SU-DHL-6 (cell line): ENCODE data around the gene RPL7A.

Experiments used
- H2AFZ ChIP-seq: fragments of 200-600 bp; sonication (generic); 2 replicates; pipeline ENCODE4 v1.6.1; 2014; ENCODE audit warnings: low read depth, mild to moderate bottlenecking, moderate library complexity, mixed read lengths, antibody characterized with exemption, low read length; ENCODE audit not compliant: severe bottlenecking
- H3F3A ChIP-seq: fragments of 200-600 bp; shearing (Covaris generic); 2 replicates; pipeline ENCODE4 v1.6.0; 2016; ENCODE audit warnings: antibody characterized with exemption, mild to moderate bottlenecking; ENCODE audit not compliant: insufficient read depth
- H3K27ac ChIP-seq: fragments of 200-600 bp; sonication (generic); 2 replicates; pipeline ENCODE4 v1.5.1; 2016; ENCODE audit warnings: low read depth, mild to moderate bottlenecking, low read length, moderate library complexity, mixed read lengths
- H3K27me3 ChIP-seq: fragments of 200-600 bp; sonication (generic), shearing (Covaris generic); 2 replicates; pipeline ENCODE4 v1.6.0; 2014; ENCODE audit warnings: mild to moderate bottlenecking, low read length
- H3K36me3 ChIP-seq: fragments of 200-600 bp; sonication (generic); 2 replicates; pipeline ENCODE4 v1.6.1; 2014; ENCODE audit warnings: mild to moderate bottlenecking, low read length, mixed read lengths
- H3K4me2 ChIP-seq: fragments of 300-600, 200-600 bp; shearing (Covaris generic), sonication (generic); 2 replicates; pipeline ENCODE4 v1.6.0; 2014; ENCODE audit warnings: low read length, low read depth, mild to moderate bottlenecking; ENCODE audit not compliant: poor library complexity, severe bottlenecking
- H3K4me3 ChIP-seq: fragments of 200-600 bp; sonication (generic); 2 replicates; pipeline ENCODE4 v1.5.1; 2014; ENCODE audit warnings: antibody characterized with exemption, low read length, mild to moderate bottlenecking, mixed read lengths; ENCODE audit not compliant: insufficient read depth, poor library complexity, severe bottlenecking
- H3K79me2 ChIP-seq: fragments of 200-600 bp; sonication (generic); 2 replicates; pipeline ENCODE4 v1.6.1; 2014; ENCODE audit warnings: mild to moderate bottlenecking, low read length, moderate library complexity; ENCODE audit not compliant: insufficient read depth
- H3K9ac ChIP-seq: fragments of 200-600 bp; sonication (generic); 2 replicates; pipeline ENCODE4 v1.7.0; 2014; ENCODE audit warnings: mild to moderate bottlenecking, low read length
- H3K9me2 ChIP-seq: fragments of 200-600 bp; sonication (generic); replicated peaks from 2 replicates; pipeline ENCODE4 v1.6.1; 2014; ENCODE audit warnings: low read length; ENCODE audit not compliant: insufficient read depth
- H3K9me3 ChIP-seq: fragments of 200-600 bp; sonication (generic); 2 replicates; pipeline ENCODE4 v1.6.1; 2014; ENCODE audit warnings: low read length, mixed read lengths; ENCODE audit not compliant: insufficient read depth
- H4K20me1 ChIP-seq: fragments of 200-600 bp; sonication (generic); 2 replicates; pipeline ENCODE4 v1.6.1; 2014; ENCODE audit warnings: low read depth, mild to moderate bottlenecking, antibody characterized with exemption, low read length, moderate library complexity, mixed read lengths
- CTCF ChIP-seq: fragments of 200-600 bp; sonication (generic); IDR thresholded peaks from one replicate; pipeline ENCODE4 v1.5.1; 2017; ENCODE audit warnings: antibody characterized with exemption, mild to moderate bottlenecking, low read length, moderate library complexity; ENCODE audit not compliant: insufficient read depth, poor library complexity, severe bottlenecking
- EZH2phosphoT487 ChIP-seq: fragments of 200-600 bp; sonication (generic), shearing (Covaris generic); conservative IDR thresholded peaks from 2 replicates; pipeline ENCODE4 v1.6.1; 2018; ENCODE audit warnings: mild to moderate bottlenecking, antibody characterized with exemption, low read length, moderate library complexity, mixed read lengths

Gene RPL7A

GRCh38 chr9:133362359-133363044, 14.5 kb downstream of the RPL7A start:
- TF ChIP-seq CTCF: no peak
- no peak for TF ChIP-seq EZH2phosphoT487
- no peak overlapping the region for H3K27ac ChIP-seq
- H4K20me1 ChIP-seq: no peaks in the 10 kb centered on the region

GRCh38 chr9:133366435-133366834, 18.4 kb downstream of the RPL7A start:
- Histone ChIP-seq H3K4me3 (no peak overlapping the region), H3K9ac (no peak overlapping the region), H3K79me2 (peaks cover 46% of the 10 kb centered on the region), H3K4me2 (no peak overlapping the region), H3K27ac (no peak overlapping the region), H4K20me1 (no peaks in the 10 kb centered on the region; the same call in 1 of the 2 replicates), H3K36me3 (peaks cover 6% of the 10 kb centered on the region), H3F3A (no peaks in the 10 kb centered on the region), H3K27me3 (no peaks in the 10 kb centered on the region), H2AFZ (no peak overlapping the region), H3K9me3 (no peaks in the 10 kb centered on the region), H3K9me2 (no peaks in the 10 kb centered on the region)
- no peak for TF ChIP-seq EZH2phosphoT487
- TF ChIP-seq CTCF: no peak

More at GRCh38 chr9:133362359-133363044, 14.5 kb downstream of the RPL7A start:
- Histone ChIP-seq H2AFZ (no peak overlapping the region), H3K27me3 (no peaks in the 10 kb centered on the region), H3K79me2 (peaks cover 9% of the 10 kb centered on the region; the same call in 1 of the 2 replicates), H3K36me3 (peaks cover 6% of the 10 kb centered on the region), H3K9me3 (no peaks in the 10 kb centered on the region), H3K9ac (no peak overlapping the region), H3K4me3 (no peak overlapping the region), H3K9me2 (no peaks in the 10 kb centered on the region), H3K4me2 (no peak overlapping the region), H3F3A (0 out of 2 replicates have a peak, but pooled peaks cover 5% of the 10 kb centered on the region)

GRCh38 chr9:133367221-133367620, 19.2 kb downstream of the RPL7A start:
- Histone ChIP-seq H3K36me3 (peaks cover 6% of the 10 kb centered on the region), H3K79me2 (peaks cover 53% of the 10 kb centered on the region), H3K27me3 (no peaks in the 10 kb centered on the region), H2AFZ (no peak overlapping the region), H3K9me3 (no peaks in the 10 kb centered on the region), H3K4me3 (no peak overlapping the region), H3K27ac (no peak overlapping the region), H4K20me1 (no peaks in the 10 kb centered on the region; the same call in 1 of the 2 replicates), H3K9ac (no peak overlapping the region), H3K4me2 (no peak overlapping the region), H3F3A (no peaks in the 10 kb centered on the region), H3K9me2 (no peaks in the 10 kb centered on the region)
- TF ChIP-seq CTCF (no peak), EZH2phosphoT487 (no peak)
